ENCODE measurements around the gene PROZ. TPM values are rescaled to one million over a fixed set of nuclear protein-coding genes. Genes with fewer than 3 reads are reported as not detected.
A peak's percentile ranks its signal among the peaks of the same experiment; 100 is the strongest.
"Not testable (repeated sequence)": the region's sequence is repeated elsewhere in the genome, so short reads cannot be mapped to it uniquely, and the experiment has no call there.

The PROZ gene
- total RNA-seq, result not detected
- long read RNA-seq, result 0 reads

GRCh38 chr13:113157929-113158747 is at the start of gene PROZ:
Gene PROZ (plus strand): TSS chr13:113158648. CDS start chr13:113158661, 13 bp downstream.
- no peak for DNase-seq (ENCODE audit: low spot score)

GRCh38 chr13:113109151-113110047 is 49.0 kb upstream of the PROZ start:
- no peak for DNase-seq (ENCODE audit: low spot score)

GRCh38 chr13:113110048-113110851 is 48.2 kb upstream of the PROZ start:
- DNase-seq (ENCODE audit: low spot score), result no peak

- no peak for DNase-seq (ENCODE audit: low spot score)
Observed at GRCh38 chr13:113110852-113111315, 47.6 kb upstream of the PROZ start.

GRCh38 chr13:113111821-113112220 is 46.6 kb upstream of the PROZ start:
- not testable (repeated sequence) for DNase-seq (ENCODE audit: low spot score)

- DNase-seq (ENCODE audit: low spot score), result peak; percentile 30
Observed at GRCh38 chr13:113112475-113112874, 46.0 kb upstream of the PROZ start.

- DNase-seq (ENCODE audit: low spot score), result peak; percentile 55
Observed at GRCh38 chr13:113112893-113113845, 45.3 kb upstream of the PROZ start.

- DNase-seq (ENCODE audit: low spot score), result peak; percentile 64
Observed at GRCh38 chr13:113113846-113114271, 44.6 kb upstream of the PROZ start.

GRCh38 chr13:113114511-113115362 is 43.7 kb upstream of the PROZ start:
- DNase-seq (ENCODE audit: low spot score), result peak; percentile 68

- DNase-seq (ENCODE audit: low spot score), result peak; percentile 84
Observed at GRCh38 chr13:113115363-113116205, 42.9 kb upstream of the PROZ start.

GRCh38 chr13:113116206-113116800 is 42.1 kb upstream of the PROZ start:
- DNase-seq (ENCODE audit: low spot score), result peak; percentile 55

GRCh38 chr13:113116871-113117271 is 41.6 kb upstream of the PROZ start:
- DNase-seq (ENCODE audit: low spot score), result peak; percentile 62

- peak; percentile 79 for DNase-seq (ENCODE audit: low spot score)
Observed at GRCh38 chr13:113117335-113117872, 41.0 kb upstream of the PROZ start.

GRCh38 chr13:113117911-113118260 is 40.6 kb upstream of the PROZ start:
- DNase-seq (ENCODE audit: low spot score), result no peak

GRCh38 chr13:113118261-113119021 is 40.0 kb upstream of the PROZ start:
- peak; percentile 86 for DNase-seq (ENCODE audit: low spot score)

- peak; percentile 69 for DNase-seq (ENCODE audit: low spot score)
Observed at GRCh38 chr13:113119166-113119821, 39.2 kb upstream of the PROZ start.
